D341Med (cell line): Measurements from ENCODE around the gene NES.

Experiments used
- DNase-seq: peaks from one replicate; pipeline ENCODE4 v3.0.0; 2012; ENCODE audit warnings: low spot score

NES gene

DNA sequence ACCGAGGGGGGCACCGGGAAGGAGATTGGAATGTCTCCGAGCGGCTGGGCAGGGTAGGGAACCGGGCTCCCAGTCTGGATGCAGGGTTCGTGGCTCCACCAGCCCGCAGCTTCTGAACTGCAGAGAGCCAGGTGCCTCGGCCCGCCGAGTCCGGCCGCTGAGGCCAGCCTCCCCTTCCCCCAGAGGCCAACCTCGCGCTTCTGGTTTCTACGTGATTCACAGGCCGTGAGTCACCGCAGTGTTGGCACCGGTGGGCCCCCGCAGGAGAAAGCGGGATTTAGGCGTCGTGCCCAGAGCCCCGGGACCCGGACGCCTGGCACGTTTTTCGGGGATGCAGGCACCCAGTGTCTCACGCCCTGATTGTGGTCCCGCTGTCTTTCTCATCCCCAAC, 27.7 kb upstream of the NES start:
- DNase-seq = peak; percentile 41

DNA sequence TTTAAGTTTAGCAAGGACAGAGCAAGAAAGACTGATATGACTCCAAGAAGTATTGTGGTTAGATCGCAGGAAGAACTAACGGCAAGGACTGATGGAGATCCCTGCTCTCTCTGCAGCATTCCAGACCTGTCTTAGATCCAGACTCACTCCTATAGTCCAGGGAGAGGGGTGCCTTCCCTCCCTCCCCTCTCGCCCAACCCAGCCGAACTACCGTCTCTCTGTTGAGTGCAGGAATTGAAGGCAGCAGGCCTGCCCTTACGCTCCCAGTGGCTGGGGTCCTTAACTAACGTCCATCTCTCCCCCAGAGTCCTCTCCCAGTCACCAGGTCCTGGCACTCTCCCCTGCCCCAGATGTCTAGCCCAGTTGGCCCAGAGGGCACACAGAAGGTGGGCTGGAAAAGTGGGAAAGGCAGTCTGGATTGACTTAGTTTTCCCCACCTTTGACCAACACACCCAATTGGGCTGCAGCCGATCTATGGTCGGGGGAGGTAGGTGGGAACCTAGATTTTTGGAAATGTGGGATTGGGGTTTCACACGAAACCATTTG, 27.0 kb upstream of the NES start:
- DNase-seq = peak; percentile 31

DNA sequence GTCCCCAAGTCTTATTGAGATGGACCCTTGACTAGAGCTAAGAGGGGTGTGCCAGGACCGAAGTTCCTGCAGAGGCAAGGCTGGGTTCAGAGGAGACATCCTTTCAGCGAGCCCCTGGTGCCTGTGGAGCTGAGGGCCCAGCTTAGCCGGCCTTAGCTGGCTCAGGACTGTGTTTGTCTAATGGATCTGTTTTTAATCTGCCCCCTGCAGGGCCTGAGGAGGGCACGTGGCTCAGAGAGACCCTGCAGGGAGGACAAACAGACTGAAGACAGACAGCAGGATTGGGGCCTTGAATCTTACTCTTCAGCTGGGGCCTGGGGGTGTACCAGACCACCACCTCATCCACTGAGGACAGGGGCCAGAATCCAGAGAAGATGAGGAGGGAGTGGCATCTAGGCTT, 26.5 kb upstream of the NES start:
- DNase-seq = peak; percentile 70

DNA sequence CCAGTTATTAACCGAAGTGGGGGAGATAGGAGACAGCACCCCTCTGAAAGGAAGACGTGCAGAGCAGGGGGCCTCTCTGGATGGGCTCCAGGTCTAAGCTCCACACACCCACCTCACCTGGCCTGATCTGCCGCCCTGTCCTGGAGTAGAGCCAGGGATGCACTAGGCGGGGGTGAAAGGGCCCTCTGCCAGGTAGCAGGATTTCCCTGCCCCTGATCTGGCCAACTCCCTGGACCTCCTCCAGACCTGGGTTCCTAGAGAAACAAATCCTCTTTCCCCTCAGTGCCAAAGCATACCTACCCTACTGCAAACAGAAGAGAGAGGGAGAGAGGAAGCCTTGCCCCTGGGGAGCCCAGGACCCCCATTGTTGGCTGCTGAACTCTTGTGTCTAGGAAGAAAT, 26.1 kb upstream of the NES start:
- peak; percentile 28 for DNase-seq

DNA sequence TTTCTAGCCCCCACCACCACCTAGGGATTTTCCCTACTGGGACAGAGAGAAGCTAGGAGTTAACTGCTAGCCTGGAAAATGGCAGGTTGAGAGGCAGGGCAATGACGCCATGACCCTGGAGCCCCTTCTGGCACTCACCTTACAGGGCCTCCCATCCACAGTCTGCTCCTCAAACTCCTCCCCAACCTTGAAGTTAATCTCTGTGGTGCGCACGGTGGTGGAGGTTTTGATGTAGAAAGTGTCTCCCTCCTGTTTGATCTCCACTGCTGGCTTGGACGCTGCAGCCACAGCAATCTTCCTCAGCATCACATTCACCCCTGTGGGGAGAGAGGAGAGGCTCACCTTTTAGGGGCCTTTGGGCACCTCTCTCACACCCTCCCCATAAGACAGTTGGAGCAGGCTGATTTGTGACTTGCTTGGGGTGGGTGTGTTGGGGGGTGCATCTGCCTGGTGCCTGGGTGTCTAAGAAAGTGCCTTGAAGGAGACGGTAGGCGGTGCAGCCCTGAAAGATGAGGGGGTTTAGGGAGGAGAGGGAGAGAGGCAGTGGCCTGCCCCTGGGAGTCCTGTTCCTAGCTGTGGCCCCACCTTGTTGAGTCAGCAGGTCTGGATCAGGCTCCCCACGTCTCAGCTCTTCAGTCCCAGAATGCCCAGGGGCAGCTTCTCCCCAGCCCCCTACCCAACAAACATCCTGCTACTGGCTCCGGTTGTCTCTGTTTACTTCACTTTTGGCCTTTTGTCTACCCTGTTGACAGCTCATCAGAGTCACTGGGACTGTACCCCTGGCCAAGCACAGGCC, 23.7 kb upstream of the NES start:
- DNase-seq = no peak

DNA sequence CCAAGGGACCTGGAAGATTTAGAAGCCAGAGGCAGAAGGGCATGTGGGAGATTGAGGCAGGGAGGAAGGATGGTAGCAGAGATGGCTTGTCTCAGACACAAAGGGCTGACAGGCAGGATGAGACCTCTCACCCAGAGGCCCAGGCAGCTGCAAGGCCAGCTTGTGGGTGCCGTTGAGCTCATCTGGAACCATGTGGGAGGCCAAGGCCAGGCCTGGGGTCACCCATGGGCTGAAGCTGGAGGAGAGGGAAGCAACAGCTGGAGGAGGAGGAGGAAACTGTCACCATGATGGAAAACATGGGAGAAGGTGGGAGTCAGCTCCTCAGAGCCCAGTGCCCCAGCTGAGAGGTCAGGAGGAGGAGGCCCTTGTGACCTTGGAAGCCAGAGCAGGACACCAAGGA, 21.8 kb upstream of the NES start:
- DNase-seq = no peak

DNA sequence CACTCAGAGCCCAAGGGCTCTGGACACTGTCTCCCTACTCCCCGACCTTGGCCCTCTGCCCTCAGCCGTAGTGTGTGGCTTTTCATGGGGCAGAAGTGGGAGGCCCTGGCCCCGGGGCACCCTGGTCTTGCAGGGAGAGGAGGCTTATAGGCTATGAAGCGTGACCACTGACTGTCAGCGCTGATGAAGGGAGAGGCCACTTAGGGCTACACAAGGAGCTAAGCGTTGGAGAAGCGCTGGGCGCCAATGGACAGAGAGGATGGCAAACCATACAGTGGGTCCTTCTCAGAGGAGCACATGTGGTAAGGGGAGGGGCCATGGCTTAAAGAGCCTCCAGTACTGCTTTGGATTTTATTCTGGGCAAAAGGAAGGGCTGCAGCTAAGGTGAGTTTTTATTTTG, 20.3 kb upstream of the NES start:
- no peak for DNase-seq

DNA sequence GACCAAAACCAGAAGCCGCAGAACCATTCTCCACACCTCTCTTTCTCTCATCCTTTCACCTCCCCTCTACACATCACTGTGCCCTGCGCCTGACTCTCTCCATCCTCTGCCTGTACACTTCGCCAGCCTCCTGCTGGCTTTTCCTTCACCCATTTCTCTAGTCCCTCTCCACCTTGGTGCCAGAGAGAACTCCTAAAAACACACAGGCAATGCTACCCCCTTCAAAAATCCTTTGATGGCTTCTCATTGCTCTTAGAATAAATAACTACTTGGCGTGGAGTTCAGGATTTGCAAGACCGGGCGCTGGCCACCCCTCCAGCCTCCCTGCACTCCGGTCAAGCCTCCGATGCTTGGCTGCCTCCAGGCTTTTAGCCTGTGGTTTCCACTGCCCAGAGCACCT, 19.5 kb upstream of the NES start:
- no peak for DNase-seq

DNA sequence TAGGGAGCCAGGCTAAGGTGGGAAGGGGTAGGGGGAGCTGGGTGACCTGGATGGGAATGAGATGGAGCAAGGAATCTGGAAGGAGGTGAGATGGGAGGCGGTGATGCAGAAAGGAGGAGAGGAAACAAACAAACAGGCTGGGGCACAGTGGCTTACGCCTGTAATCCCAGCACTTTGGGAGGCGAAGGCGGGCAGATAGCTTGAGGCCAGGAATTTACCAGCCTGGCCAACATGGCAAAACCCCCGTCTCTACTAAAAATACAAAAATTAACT, 17.4 kb upstream of the NES start:
- DNase-seq = no peak

DNA sequence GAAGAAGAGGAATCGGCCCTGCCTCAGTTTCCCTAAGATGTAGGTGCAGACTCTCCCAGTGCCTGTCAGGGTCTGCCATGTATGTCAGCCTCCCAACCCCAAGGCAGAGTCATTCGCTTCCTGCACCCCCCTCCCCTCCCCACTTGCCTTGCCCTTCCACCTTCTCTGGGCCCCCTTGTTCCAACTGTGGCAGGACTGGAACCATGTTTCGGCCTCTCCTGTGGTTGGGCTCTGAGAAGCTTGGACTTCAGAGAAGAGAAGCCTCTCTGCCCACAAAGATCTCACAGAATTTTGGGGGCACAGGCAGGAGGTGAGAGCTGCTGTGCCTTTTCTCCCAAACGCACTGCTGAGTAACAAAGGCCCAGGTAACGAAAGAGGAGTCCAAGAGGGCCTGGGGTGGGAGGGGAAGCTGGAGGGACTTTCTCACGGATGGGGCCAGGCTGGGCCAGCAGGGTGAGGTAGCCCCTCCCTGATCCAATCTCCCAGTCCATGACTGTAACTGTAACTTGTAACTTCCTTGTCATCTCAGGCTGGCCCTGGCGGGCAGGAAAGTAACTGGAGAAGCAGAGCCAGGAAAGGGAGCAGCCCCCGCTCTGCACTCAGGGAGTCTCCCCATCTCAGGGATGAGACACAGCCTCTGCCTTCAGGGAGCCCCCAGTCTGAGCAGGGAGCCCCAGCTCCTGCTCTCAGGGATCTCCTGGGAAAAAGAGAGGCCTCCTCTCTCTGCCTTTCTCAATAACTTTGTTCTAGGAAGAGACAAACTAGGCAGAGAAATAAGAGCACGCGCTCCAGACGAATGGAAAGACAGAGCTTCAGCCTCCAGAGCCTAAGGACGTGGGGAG, 16.9 kb upstream of the NES start:
- DNase-seq = no peak

DNA sequence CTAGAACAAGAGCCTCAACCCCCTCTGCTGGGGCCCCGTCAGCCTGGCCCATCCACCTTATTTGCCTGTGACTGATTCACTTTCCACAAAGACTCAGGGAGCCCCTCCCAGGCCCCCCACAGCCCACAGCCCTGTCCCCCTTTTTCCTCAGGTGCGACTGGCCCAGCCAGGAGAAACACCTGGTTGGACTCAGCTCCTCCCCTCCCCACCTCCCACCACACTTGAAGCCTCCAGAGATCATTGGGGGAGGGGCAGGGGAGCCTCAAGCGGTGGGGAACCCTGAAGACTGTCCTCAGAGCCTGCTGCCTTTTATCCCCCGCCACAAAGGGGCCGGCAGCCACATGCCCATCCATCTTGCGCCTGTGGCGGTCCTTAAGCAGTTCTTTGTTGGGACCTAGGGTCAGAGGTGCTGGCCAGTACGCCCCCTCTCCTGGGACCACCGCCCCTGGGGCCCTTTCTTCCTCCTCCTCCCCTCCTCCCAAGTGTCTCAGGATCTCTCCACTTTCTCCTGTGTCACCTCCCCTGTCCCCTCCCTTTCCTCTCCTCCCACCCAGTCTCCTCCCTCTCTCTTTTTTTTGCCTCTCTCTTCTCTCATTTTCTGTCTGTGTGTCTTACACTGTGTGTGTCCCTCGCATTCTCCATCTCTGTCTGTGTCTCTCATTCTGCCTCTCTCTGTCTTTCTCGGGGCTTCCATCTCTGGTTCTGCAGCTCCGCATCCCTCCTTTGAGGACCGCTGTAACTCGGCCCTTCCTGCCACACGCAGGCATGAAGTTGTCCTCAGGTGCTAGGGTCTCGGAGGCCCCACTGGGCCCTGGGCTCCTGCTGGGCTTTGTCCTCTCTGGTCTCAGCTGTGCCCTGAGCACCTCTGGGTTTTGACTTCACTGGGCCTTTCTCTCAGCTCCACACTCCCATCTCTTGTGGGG, 16.0 kb upstream of the NES start:
- DNase-seq = no peak

DNA sequence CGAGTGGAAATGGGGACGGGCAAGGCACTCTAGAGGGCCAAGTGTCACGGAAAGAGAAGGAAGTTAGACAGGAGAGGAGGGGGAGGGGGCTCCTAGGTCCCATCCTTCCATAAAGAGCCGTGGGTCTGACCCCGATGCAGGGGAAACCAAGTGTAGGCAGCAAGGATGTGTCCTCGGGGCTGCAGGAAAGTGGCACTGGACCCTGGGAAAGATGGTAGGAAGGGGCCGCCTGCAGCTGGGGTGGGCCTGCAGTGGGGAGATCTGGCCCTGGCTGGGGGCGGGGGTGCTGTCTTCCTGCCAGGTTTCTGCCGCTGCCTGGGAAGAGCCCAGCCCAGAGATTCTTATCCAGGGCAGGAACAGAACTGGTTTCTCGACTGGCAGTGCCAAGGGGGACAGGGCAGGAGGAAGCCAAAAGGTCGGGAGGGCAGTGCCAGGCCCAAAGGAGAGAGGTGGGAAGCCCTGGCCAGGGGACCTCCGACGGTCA, 15.3 kb upstream of the NES start:
- DNase-seq = no peak

DNA sequence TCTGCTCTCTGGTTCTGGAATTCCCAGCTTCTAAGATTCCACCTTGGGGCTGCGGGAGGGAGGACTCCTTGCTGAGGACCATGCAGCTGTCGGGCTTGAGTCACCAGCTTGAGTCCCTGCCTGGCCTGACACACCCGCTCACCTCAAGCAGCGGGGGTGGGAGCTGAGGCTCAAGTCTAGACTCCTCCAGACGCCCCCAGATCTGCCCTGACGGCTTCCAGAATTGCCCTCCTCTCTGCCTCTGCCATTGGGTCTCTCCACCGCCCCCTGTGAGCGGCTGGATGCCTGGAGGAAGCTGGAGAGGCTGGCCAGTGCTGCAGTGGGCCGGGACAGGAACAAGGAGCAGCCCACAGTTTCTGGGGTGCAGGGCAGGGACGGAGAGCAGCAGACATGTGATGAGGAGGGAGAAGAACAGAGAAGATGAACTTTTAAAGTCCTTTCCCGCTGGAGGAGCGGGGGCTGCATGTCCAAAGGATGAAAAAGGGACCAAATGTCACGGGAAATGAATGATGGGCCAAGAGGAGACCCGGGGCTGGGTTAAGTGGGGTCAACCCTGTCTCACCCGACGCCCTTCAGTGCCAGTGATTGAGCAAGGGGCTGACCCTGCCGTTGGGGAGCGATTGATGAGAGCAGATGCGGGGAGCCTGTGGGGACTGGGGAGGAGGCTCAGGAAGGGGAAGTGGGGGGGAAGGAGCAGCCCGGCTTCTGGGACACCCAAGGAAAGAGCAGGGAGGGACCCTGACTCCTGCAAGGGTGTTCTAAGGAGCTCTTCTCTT, 14.6 kb upstream of the NES start:
- DNase-seq = no peak

DNA sequence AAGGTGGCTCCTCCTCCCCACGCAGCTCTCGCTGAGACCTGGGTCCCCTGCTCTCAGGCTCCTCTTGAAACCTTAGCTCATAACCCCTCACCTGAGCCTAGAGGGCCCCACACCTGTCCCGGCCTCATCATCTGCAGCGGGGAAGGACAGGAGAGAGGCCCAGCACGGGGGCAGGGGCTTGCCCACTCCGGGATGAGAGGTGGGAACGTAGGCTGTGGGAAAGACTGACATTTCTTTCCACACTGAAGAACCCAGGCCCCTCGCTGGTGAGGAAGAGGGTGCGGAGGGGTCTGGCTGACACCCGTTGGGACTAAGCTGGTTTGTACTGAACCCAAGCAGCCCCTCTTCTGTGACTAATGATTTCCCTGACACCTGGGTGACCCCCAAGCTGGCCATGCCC, 14.0 kb upstream of the NES start:
- DNase-seq = no peak

DNA sequence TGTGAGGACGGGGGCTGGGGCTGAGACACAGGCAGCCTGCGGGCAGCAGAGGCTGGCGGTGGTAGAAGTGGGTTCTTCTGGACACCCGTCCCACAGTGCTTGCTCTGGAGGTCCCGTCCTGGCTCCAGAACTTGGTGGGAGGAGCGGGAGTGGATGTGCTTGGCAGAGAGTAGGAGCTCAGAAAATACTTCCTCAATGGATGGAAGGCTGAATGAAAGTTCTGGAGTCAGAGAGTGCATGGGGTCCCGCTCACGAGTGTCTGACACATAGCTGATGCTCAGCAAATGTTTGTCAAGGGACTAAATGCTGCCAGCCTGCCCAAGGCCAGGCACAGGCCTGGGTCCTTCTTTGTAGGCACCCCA, 13.4 kb upstream of the NES start:
- DNase-seq = no peak

DNA sequence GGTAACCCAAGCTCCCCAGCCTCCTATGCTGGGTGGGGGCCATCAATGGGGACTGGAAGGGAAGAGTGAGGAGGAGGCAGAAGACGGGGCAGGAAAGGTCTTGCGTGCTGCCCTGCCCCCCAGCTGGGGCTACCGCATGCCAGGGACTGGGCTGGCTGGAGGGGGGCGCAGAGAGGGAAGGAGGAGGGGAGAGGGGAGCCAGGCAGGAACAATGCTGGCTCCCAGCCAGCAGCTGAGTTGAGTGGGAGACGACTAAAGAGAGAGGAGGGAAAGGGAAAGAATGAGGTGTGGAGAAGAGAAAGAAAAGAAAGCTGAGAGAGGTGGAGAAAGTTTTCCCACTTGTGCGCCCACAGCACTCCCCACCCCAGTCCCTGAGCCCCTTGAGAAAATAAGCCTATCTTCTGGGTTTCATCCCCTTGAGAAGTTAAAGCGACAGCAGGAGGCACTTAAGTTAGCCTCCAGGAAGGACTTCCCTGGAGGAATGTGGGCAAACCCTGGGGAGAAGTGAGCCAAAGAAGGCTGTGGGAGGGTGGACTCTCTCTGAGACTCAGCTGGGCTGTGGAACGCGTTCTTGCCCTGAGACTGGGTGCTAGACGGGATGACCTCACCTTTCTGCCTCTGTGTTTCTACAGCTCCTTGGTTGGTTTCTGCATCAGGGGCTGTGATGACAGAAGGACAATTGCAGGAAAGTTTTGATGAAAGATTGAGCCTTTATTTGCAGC, 12.9 kb upstream of the NES start:
- DNase-seq = no peak

DNA sequence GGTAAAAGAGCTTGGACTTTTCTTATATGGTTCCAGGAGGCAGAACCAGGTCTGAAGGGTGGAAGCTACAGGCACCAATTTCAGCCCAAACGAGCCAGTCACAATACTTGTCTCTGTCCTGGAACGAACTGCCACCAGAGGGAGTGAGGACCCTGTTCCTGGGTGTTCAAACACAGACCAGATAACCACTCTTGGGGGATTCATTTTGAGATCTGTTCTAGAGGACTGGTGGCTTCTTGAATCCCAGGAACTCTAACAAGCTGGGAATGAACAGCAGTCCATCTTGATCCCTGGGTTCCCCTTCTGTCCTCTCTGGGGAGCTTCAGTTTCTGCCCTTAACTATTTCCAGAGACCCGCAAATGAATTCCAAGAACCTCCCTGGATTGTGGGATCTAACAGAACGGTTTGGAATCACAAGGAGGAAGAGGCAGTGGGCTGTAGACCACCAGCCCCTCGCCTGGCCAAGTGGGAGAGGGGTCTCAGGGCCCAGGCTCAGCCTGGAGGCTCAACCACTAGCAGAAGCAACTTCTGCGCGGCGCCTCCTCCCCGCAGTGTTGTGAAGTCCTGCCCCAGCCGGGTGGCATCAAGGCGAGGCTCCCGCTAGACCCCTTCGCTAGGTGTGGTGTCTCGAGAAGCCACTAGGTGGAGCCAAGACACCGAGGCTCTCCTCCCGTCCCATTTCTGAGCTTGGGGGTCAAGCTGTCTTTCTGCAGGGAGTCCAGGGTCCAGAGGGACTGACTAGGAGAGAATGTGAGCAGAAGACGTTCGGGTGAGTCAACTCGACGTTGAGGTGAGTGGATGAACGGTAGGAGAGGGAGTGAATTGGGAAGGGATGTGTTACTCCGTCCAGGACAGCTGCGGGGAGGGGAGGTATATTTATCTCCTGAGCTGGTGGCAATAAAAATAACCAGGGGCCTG, 12.1 kb upstream of the NES start:
- peak; percentile 93 for DNase-seq

DNA sequence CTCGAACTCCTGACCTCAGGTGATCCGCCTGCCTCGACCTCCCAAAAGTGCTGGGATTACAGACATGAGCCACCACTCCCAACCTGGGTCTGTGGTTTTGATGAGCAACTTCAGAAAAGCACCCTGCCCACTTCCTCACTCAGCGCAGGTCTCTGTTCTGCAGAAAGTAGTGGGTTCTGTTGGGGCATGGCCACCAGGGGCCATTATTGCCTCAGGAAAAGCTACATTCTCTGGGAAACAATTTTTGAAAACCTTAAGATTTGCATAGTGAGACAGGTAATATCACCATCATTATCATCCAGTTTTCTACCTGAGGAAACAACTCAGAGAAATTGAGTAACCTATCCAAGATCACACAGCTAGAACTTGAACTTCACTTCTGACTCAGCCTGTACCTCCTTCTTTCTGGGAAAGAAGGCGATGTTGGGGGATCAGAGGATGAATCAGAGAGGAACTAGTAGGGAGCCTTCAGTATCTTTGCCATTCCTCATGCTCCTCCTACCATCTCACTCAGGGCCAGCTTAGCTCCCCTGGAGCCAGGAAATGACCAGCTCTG, 7.1 kb upstream of the NES start:
- no peak for DNase-seq

DNA sequence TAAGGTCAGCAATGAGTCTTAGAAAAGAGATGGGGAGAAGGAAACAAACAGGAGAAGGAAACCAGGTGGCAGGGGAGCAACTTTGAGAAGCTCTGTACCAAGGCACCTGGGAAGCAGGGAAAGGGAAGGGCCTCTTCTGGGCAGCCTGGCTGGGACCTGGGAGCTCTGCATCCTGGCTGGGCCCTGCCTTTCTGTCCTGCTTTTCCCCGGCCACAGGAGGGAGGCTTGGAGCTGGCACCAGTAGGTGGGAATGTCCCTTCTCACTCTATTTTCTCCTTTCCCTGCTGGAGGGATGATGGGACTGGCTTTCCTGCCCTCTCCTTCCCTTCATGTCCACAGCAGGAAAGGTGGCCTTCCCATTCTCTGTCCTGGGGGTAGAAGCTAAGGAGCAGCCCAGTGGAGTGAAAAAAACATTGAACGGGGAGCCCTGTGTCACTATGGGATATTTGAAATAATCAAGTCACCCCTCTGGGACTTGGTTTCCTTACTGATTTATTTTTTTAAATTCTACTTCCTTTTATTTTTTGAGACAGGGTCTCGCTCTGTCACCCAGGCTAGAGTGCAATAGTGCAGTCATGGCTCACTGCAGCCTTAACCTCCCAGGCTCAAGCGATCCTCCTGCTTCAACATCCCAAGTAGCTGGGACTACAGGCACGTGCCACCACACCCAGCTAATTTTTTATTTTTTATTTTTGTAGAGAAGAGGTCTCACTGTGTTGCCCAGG, 5.1 kb upstream of the NES start:
- no peak for DNase-seq
